SK-N-SH (cell line): ENCODE data around the gene NECTIN1.

Experiments
- CHD2 ChIP-seq: fragments of 150-350 bp; IDR thresholded peaks from 2 replicates; pipeline ENCODE4 v1.6.1; 2018; ENCODE audit warnings: low read length; ENCODE audit not compliant: partially characterized antibody
- CTCF ChIP-seq: fragments of 200-600 bp; sonication (generic); IDR thresholded peaks from 2 replicates; pipeline ENCODE4 v1.6.1; 2017; ENCODE audit warnings: antibody characterized with exemption, mild to moderate bottlenecking, moderate library complexity
- EP300 ChIP-seq, 2 experiments: IDR thresholded peaks; 2 replicates each; pipeline versions ENCODE4 v1.4.0 to v1.6.1; 2012; ENCODE audit warnings: borderline replicate concordance in 1 of 2, low read depth in 1 of 2, low read length in 1 of 2
- EZH2phosphoT487 ChIP-seq: fragments of 200-600 bp; sonication (generic); IDR thresholded peaks from 2 replicates; pipeline ENCODE4 v1.6.1; 2017; ENCODE audit warnings: low read depth, mixed run types, mild to moderate bottlenecking, antibody characterized with exemption, moderate library complexity, borderline replicate concordance
- JUND ChIP-seq: IDR thresholded peaks from 2 replicates; pipeline ENCODE4 v1.4.0; 2012
- POLR2AphosphoS5 ChIP-seq: IDR thresholded peaks from 2 replicates; pipeline ENCODE4 v1.6.1; 2012; ENCODE audit warnings: low read depth, low read length
- RAD21 ChIP-seq: IDR thresholded peaks from 2 replicates; pipeline ENCODE4 v1.6.1; 2012; ENCODE audit warnings: mild to moderate bottlenecking, low read length
- RFX5 ChIP-seq: IDR thresholded peaks from 2 replicates; pipeline ENCODE4 v1.6.1; 2012; ENCODE audit warnings: mild to moderate bottlenecking, improper control_type of control experiment, low read length
- RXRA ChIP-seq: IDR thresholded peaks from 2 replicates; pipeline ENCODE4 v1.4.0; 2012; ENCODE audit warnings: low read depth, mild to moderate bottlenecking, borderline replicate concordance
- SMC3 ChIP-seq: IDR thresholded peaks from 2 replicates; pipeline ENCODE4 v1.6.1; 2012; ENCODE audit warnings: low read depth, low read length, improper control_type of control experiment
- TAF1 ChIP-seq: IDR thresholded peaks from 2 replicates; pipeline ENCODE4 v1.6.1; 2012; ENCODE audit warnings: low read depth, mild to moderate bottlenecking, low read length, moderate library complexity, borderline replicate concordance
- TCF12 ChIP-seq: IDR thresholded peaks from 2 replicates; pipeline ENCODE4 v1.4.0; 2012
- USF1 ChIP-seq: IDR thresholded peaks from 2 replicates; pipeline ENCODE4 v1.4.0; 2012; ENCODE audit warnings: low read depth, borderline replicate concordance

GRCh38 chr11:119737366-119738058 lies 8.5 kb upstream of the NECTIN1 start:
- TF ChIP-seq CTCF (no peak), RXRA (no peak), POLR2AphosphoS5 (no peak), TCF12 (no peak), SMC3 (no peak), JUND (no peak), EP300 (IDR thresholded peaks at IDR 0.05; ENCODE audit: borderline replicate concordance in 1 of 2, low read depth in 1 of 2, low read length in 1 of 2) (no peak), TAF1 (no peak), EZH2phosphoT487 (no peak), RAD21 (no peak), USF1 (no peak), RFX5 (no peak), CHD2 (no peak)
